Posterior vena cava (tissue), 2 donors: ENCODE measurements around the gene KCND3. TPM values are rescaled to one million over a fixed set of nuclear protein-coding genes. Genes with fewer than 3 reads are reported as not detected.
"Not testable (repeated sequence)": the region's sequence is repeated elsewhere in the genome, so short reads cannot be mapped to it uniquely, and the experiment has no call there.

Source experiments
- DNase-seq: peaks from one replicate; pipeline ENCODE4 v3.0.0-alpha.2; 2020; ENCODE audit warnings: low spot score
- intact Hi-C, 2 donors: fragments of 100-400 bp; cut with DNase I; formaldehyde crosslinking; loops; one replicate each; pipeline versions ENCODE4 v1.14.1 to v1.14.2; 2022 to 2023
- total RNA-seq, 2 donors: library from RNA; stranded (reverse); fragmentation: NEBNext Ultra II Directional; extraction: Animal tissue kit (Norgen Biotek cat#: 25700); gene quantifications; one replicate each; pipeline ENCODE4 v1.2.1, GENCODE V29; 2021
- donor health status: DM: yes; HTN: yes; CAD: no.
- donor health status: DM: yes; HTN: yes; CAD: no.

KCND3 gene
- total RNA-seq, 2 donors from 2014 or later = 24.6 to 27.8 TPM

DNA sequence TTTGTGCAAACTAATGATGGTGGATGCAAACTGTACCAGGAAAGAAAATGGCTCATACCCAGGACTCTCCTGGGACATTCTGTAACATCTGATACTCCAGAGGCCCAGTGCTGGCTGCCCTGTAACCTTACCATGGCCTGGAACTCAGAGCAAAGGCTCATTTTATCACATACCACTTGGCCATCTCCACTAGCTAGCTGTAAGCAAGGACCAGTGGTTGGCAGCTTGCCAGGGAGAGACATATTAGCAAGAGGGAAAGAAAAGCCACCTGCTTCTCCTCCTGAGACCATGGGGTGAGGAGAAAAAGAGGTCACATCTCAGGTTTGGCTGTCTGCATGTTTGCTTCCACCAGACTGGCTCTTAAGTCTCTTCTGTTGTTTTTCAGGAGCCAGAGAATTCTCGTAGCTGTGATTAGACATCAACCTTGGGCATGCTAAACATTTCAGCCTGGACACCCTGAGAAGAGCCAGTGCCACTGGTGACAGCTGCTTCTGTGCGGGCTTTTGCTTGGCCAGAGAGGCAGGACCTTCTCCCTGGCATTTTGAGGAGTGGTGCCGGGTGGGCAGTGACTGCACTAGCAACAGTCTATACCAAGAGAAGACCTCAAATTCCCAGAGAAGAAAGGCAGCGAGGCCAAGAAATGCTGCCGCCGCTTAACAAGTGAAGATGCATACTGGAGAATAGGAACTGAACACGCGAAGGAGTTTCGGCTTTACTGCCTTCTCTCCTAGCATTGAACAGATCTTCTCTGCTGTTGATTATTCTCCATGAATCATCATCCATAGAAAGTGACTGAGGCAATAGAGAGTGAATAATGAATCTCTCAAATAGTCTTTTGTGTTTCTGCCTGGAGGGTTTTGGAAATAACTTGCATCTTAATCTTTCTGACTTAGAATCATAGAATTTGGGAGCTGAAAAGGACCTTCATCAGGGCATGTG lies 243.5 kb downstream of the KCND3 start:
- intact Hi-C loops = loop anchor here in 1 of 2 donors (10.0 kb wide), 1 partner anchor 241 kb away; the partner anchor contains the start of genes ADORA3 and TMIGD3

DNA sequence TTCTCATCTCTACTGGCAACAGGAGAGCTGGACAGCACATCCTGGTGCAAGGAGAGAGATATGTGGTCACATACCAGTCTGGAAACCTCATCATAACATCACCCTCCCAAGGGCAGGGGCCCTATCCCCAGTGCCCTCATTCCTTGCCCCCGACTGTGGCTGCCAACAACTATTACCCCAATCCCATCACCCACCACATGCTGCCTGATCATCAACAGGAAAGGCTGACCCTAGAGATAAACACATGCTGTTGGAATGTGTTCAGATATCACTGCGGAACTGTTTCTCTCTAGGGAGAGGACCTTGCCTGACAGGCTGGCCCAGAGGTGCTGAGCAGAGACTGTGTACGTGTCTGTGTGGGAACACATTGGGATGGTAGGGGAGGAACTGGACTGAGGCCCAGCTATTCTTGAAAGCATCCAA lies 245.8 kb downstream of the KCND3 start:
- intact Hi-C loops = loop anchor here in 1 of 2 donors (10.0 kb wide), 1 partner anchor 239 kb away; the partner anchor contains the start of genes ADORA3 and TMIGD3
- DNase-seq = no peak

More for the DNA sequence above, 243.5 kb downstream of the KCND3 start:
- DNase-seq = no peak

- intact Hi-C loops = loop anchor here in 1 of 2 donors (10.0 kb wide), 1 partner anchor 238 kb away; the partner anchor contains the start of genes ADORA3 and TMIGD3
- DNase-seq = no peak
Observed at GRCh38 chr1:111742938-111743549, 246.4 kb downstream of the KCND3 start.

- intact Hi-C loops = loop anchor here in 1 of 2 donors (10.0 kb wide), 1 partner anchor 237 kb away; the partner anchor contains the start of genes ADORA3 and TMIGD3
- DNase-seq = not testable (repeated sequence)
Observed at GRCh38 chr1:111742292-111742691, 247.2 kb downstream of the KCND3 start.

DNA sequence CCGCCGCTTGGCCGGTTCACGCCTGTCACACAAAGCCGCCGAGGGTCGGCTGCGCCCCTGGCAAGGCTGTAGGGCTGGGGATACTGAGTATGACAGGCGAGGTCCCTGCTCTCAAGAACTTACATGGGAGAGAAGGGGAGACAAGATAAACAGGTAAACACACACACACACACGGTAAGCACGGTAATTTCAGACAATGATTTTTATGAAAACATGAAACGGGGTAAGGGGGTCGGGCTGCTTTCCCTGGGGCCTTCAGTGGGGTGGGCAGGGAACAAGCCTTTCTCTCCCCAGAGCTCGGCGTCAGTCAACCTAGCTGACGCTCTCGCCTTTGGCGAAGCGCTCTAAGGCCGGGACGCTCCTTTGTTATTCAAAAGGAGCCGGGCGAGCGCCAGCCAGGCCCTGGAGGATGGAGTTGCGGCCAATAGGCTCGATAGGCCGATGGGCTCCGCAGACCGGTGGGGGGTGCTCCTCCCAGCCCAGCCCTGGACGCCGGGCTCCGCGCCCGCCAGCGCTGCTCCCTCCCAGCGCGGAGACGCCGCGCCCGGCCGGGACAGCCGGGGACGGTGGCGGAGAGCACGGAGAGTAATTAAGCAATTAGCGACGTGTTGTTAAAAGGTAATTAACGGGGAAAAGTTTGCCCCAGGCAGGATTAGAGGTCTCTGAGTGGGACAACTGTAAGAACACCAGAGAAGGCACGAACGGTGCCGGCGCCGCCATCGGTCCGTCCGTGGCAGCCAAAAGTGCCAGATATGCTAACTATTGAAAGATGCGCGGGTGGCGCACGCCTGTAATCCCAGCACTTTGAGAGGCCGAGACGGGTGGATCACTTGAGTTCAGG lies 249.3 kb downstream of the KCND3 start:
- intact Hi-C loops = loop anchor here in 1 of 2 donors (10.0 kb wide), 1 partner anchor 235 kb away; the partner anchor contains the start of genes ADORA3 and TMIGD3
- DNase-seq = peak; percentile 89

DNA sequence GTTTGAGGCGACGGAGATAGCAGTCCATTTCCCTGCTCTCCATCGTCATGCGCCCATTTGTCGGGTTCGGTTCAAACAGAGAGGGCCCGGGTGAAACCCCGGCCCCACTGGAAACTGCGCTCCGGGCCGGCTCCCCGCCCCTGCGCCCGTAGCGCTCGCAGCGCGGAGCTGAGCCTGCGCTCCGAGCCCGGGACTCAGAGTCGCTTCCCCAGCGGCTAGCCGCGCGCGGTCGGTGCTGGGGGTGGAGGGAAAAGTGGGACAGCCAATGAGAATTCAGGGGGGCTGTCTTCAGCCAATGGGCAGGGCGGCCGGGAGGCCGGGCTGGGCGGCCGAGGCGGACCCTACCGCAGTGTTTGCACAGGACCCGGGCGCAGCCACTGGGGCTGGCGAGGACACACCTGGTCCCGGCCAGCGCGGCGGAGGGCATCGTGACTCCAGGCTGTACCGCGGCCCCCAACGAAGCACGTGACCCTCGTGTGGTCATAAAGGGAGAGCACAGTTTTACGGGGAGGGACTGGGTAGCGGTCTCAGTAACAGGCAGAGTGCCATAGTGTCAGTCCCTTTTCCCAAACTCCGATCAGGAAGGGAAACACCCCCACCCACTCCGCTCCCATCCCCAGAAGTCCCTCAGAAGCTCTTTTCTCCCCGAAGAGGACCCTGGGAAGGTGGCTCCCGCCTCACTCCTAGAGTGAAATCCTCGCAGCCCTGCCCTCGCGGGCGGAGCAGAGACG lies 250.1 kb downstream of the KCND3 start, which contains the start of gene INKA2:
Gene INKA2, minus strand, starts transcription at position 202 of the 731 bp plus-strand sequence. Its CDS starts 153 bp downstream, at position 49.
- intact Hi-C loops = no loop called here
- DNase-seq = peak; percentile 95

DNA sequence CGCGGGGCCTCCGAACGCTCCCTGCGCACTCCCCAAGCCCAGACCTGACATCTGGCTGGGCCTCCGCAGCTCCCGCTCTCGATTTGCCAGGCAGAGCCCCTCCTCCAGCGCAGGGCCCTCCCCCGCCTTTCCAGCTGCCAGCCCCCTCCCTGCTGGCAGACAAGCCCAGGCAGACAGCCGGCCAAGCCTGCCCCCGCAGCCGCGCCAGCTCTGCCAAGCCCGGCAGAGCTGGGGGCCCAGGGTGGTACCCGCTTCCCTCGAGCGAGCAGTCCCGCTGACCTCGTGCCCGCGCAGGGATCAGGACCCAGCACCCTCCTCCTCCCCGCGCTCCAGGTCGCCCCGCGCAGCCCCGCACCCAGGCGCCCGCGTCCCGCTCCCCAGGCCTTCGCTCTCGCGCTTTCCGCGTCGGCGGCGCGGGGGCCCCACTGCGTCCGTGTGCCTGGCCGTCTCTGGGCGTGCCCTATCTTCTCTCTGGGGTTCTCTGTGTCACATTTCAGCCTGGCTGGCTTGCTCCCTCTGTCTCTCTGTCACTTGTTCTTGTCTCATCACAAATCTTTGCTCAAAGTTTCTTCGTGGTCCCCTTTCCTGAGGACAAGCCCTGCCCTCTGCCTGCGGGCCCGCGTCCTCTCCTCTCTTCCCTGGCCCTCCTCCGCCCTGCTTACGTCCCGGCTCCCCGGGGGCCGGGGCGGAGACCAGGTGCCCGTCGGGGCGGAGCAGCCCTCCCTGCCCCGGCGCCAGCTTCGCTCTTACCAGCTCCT lies 250.9 kb downstream of the KCND3 start:
- intact Hi-C loops = no loop called here
- DNase-seq = peak; percentile 90

DNA sequence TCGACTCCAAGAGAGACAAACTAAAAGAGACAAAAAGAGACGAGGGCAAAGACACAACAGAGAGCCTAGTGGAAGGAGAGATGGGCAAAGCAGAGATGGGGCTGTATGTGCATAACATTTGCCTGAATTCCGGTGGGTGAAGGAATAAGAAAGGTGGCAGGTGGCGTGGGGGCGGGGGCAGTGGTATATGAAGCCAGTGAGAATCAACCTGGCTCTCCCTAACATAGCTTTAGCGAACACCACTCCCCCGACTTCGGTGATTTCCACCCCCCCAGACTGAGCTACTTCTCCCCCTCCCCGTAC lies 251.4 kb downstream of the KCND3 start:
- intact Hi-C loops = no loop called here

DNA sequence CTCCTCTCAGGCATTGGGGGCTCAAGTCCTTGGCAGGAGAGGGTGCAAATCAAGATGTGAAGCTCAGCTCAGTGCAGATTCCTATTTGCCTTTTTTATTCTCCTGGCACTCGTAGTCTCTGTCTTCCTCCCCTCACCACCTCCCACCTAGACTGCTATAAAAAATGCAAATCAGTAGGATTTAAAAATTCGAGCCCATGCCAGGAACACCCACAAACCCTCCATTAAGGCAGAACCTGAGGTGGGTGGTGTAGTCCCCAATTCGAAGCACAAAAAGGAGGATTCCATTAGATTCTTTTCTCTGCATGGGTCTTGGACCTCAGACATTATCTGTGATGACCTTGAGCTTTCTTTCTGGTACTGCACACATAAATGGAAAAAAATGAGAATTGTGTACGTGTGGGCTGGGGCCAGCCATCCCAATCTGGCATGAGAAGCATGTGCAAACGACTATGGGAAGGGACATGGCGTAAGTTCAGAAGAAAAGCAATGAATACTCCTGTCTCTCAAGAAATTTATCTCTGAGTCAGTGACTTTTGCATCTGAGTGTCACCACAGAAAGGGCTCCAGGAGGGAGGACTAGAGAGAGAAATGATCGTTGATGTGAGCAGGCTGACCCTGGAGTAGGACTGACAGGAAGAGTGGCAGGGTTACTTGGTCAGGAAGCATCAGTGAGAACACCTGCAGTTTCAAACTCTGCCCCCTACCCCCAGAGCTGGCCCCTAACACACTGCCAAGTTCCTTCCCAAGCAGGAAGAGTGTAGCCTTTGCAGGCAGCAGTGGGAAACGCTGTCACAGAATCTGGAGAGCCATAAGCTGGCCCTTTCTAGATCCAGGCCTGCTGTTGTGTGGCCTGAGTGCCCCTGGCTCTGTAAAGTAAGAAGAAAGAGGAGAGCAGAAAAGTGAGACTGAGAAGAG lies 252.0 kb downstream of the KCND3 start:
- DNase-seq = no peak
- intact Hi-C loops = no loop called here

More for the DNA sequence above, 251.4 kb downstream of the KCND3 start:
- no peak for DNase-seq

DNA sequence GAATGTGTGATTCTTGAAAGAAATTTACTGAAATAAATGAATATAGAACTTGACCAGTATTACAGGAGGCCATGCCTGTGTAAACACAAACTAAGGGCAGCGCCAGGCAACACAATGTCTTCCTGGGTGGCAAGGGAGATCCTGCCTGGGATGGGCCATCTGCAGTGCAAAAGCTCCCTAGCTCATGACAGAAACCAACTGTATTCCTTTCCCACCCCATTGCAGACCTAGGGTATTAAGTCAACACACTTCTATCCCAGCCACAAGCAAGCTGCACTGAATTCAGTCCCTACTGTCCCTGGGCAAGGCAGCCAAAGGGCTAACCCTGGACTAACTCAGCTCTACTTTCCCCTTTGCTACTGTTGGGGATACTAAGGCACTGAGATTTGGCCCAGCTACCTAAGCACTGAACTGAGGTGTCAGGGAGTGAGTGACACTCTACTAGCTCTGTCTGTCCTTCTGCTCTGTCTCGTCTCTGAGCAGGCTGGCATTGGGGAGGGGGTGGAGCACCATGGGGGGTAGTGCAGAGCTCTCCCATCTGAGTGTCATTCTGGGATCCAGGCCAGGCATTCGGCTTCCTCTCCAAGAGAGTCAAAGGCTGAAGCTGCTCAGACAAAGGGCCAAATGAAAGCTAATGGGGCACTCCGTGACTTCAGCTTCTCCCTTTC lies 252.8 kb downstream of the KCND3 start:
- DNase-seq = no peak
- intact Hi-C loops = no loop called here

- DNase-seq = no peak
- intact Hi-C loops = no loop called here
Observed at GRCh38 chr1:111735858-111736544, 253.5 kb downstream of the KCND3 start.

- DNase-seq = no peak
- intact Hi-C loops = no loop called here
Observed at GRCh38 chr1:111735321-111735720, 254.1 kb downstream of the KCND3 start.

DNA sequence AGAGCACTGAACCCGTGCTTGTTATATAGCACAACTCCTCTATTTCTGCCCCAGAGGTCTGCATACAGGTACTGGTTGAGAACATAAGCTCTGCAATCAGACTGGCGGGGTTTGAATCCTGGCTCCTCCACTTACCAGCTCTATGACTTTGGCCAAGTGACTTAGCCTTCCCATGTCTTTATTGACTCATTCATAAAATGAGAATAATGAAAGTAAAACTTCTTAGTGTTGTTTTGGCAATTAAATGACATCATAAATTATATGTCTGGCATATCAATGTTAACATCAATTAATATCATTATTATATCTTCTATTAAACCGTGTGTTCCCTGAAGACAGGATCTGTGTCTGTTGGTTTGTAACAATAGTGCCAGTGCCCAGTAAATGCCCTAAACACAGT lies 254.6 kb downstream of the KCND3 start:
- no peak for DNase-seq
- intact Hi-C loops = no loop called here

DNA sequence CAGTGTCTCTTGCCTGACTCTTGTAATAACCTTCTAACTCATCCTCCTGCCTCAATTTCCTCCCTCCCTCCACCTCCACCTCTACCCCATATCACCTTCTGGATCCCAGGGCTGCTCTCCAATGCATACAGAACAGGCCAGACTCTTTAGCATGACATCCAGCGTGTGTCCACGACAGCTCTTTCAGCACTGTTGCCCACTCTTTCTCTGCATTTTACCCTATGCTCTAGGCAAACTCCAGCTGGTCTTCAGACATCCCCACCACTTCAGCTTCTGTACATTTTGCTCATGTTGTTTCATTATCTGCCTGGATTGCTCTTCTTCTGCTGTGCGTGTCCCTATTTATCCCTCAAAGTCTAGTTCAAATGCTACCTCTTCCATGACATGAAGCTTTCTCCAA lies 255.0 kb downstream of the KCND3 start:
- no peak for DNase-seq
- intact Hi-C loops = no loop called here

- no peak for DNase-seq
- intact Hi-C loops = no loop called here
Observed at GRCh38 chr1:111733992-111734341, 255.5 kb downstream of the KCND3 start.
